ENCODE data around the gene ANTXR2. TPM values are rescaled to one million over a fixed set of nuclear protein-coding genes. Genes with fewer than 3 reads are reported as not detected.

Gene ANTXR2
- total RNA-seq, 4 donors from 2014 or later: 33.5 to 57.8 (median 47.3) TPM

- no peak overlapping the region for H3K4me3 ChIP-seq
- H3K9me3 ChIP-seq: no peaks in the 10 kb centered on the region
- no peaks in the 10 kb centered on the region for H3K4me1 ChIP-seq
- no peak overlapping the region for H3K27ac ChIP-seq
- H3K36me3 ChIP-seq: no peaks in the 10 kb centered on the region
- TF ChIP-seq POLR2A (IDR thresholded peaks at IDR 0.05) (no peak), CTCF (IDR thresholded peaks at IDR 0.05) (no peak)
- no peaks in the 10 kb centered on the region for H3K27me3 ChIP-seq
- DNase-seq: no peak
These were observed 28.7 kb upstream of the ANTXR2 start for GRCh38 chr4:80101792-80102116.

- Histone ChIP-seq H3K4me1 (peaks cover 0 to 3% (median 0%) of the 10 kb centered on the region in 4 donors), H3K36me3 (no peaks in the 10 kb centered on the region), H3K27ac (no peak overlapping the region), H3K4me3 (no peak overlapping the region), H3K27me3 (no peaks in the 10 kb centered on the region), H3K9me3 (no peaks in the 10 kb centered on the region)
- DNase-seq: no peak
- no peak for TF ChIP-seq POLR2A (IDR thresholded peaks at IDR 0.05)
- no peak for TF ChIP-seq CTCF (IDR thresholded peaks at IDR 0.05)
These were observed 28.2 kb upstream of the ANTXR2 start for GRCh38 chr4:80101071-80101791.

GRCh38 chr4:80099671-80100070, 26.6 kb upstream of the ANTXR2 start:
- Histone ChIP-seq H3K9me3 (no peaks in the 10 kb centered on the region), H3K36me3 (no peaks in the 10 kb centered on the region), H3K27me3 (no peaks in the 10 kb centered on the region), H3K4me1 (peaks cover 0 to 5% (median 0%) of the 10 kb centered on the region in 4 donors), H3K27ac (no peak overlapping the region), H3K4me3 (no peak overlapping the region)
- no peak for DNase-seq
- no peak for TF ChIP-seq POLR2A (IDR thresholded peaks at IDR 0.05)
- TF ChIP-seq CTCF (IDR thresholded peaks at IDR 0.05): no peak

GRCh38 chr4:80098635-80099034, 25.6 kb upstream of the ANTXR2 start:
- no peaks in the 10 kb centered on the region for H3K9me3 ChIP-seq
- TF ChIP-seq POLR2A (IDR thresholded peaks at IDR 0.05) (no peak), CTCF (IDR thresholded peaks at IDR 0.05) (no peak)
- DNase-seq: no peak
- H3K27ac ChIP-seq: no peak overlapping the region
- H3K27me3 ChIP-seq: no peaks in the 10 kb centered on the region
- peaks cover 0 to 5% (median 0%) of the 10 kb centered on the region in 4 donors for H3K4me1 ChIP-seq
- H3K4me3 ChIP-seq: no peak overlapping the region
- no peaks in the 10 kb centered on the region for H3K36me3 ChIP-seq

- peak in 1 of 3 donors; percentile 47 for DNase-seq
- no peak for TF ChIP-seq CTCF (IDR thresholded peaks at IDR 0.05)
These were observed 24.6 kb upstream of the ANTXR2 start for GRCh38 chr4:80097400-80098177.

More at GRCh38 chr4:80097400-80098177, 24.6 kb upstream of the ANTXR2 start:
- H3K9me3 ChIP-seq: no peaks in the 10 kb centered on the region
- peaks cover 0 to 5% (median 0%) of the 10 kb centered on the region in 4 donors for H3K4me1 ChIP-seq
- H3K27me3 ChIP-seq: no peaks in the 10 kb centered on the region
- H3K27ac ChIP-seq: no peak overlapping the region
- no peak overlapping the region for H3K4me3 ChIP-seq
- H3K36me3 ChIP-seq: no peaks in the 10 kb centered on the region

All from Peyer's patch (tissue), 4 donors.